ENCODE measurements around the gene CFAP206.

- no peak for TF ChIP-seq CTCF (IDR thresholded peaks at IDR 0.05)
- TF ChIP-seq POLR2A (IDR thresholded peaks at IDR 0.05; ENCODE audit: low read length), result no peak
- no peak for TF ChIP-seq JUN (IDR thresholded peaks at IDR 0.05)
- TF ChIP-seq CEBPB (IDR thresholded peaks at IDR 0.05), result no peak
- no peak for TF ChIP-seq JUNB (IDR thresholded peaks at IDR 0.05)
- no peak for TF ChIP-seq BCL3 (IDR thresholded peaks at IDR 0.05)
Measured at GRCh38 chr6:87408721-87409155, 966 bp downstream of the CFAP206 start.

Data from A549 (cell line).